Neutrophil (primary cell): ENCODE data around the gene MGMT.

Source experiments
- H3K27ac ChIP-seq: fragments of 200-600 bp; sonication (generic); 2 replicates; pipeline ENCODE4 v1.5.1; 2016; ENCODE audit warnings: mild to moderate bottlenecking, moderate library complexity
- H3K27me3 ChIP-seq: fragments of 200-600 bp; sonication (generic); 2 replicates; pipeline ENCODE4 v1.6.0; 2016; ENCODE audit warnings: mild to moderate bottlenecking
- H3K36me3 ChIP-seq: fragments of 200-600 bp; sonication (generic); 2 replicates; pipeline ENCODE4 v1.5.1; 2017
- H3K4me1 ChIP-seq, 2 experiments: fragments of 200-600 bp in 1 of 2; sonication (generic) in 1 of 2; 1 replicate in 1 of 2; 2 replicates in 1 of 2; pipeline versions ENCODE4 v1.5.1 to v1.6.1; 2013 to 2016; ENCODE audit warnings: low read depth in 1 of 2, low read length in 1 of 2, mild to moderate bottlenecking in 1 of 2, moderate library complexity in 1 of 2; ENCODE audit not compliant: control insufficient read depth in 1 of 2, insufficient read depth in 1 of 2
- H3K4me3 ChIP-seq, 2 experiments: fragments of 200-600 bp in 1 of 2; sonication (generic) in 1 of 2; 1 replicate in 1 of 2; 2 replicates in 1 of 2; pipeline ENCODE4 v1.5.1; 2013 to 2016; ENCODE audit warnings: low read depth in 1 of 2, low read length in 1 of 2, mild to moderate bottlenecking in 1 of 2, moderate library complexity in 1 of 2
- H3K9me3 ChIP-seq: fragments of 200-600 bp; sonication (generic); 2 replicates; pipeline ENCODE4 v1.5.1; 2016
- TF ChIP-seq, protein P1 (sequence below): fragments of 200-600 bp; sonication (generic); IDR thresholded peaks from 2 replicates; pipeline ENCODE4 v1.5.1; 2016; ENCODE audit warnings: antibody characterized with exemption

MGMT gene

DNA sequence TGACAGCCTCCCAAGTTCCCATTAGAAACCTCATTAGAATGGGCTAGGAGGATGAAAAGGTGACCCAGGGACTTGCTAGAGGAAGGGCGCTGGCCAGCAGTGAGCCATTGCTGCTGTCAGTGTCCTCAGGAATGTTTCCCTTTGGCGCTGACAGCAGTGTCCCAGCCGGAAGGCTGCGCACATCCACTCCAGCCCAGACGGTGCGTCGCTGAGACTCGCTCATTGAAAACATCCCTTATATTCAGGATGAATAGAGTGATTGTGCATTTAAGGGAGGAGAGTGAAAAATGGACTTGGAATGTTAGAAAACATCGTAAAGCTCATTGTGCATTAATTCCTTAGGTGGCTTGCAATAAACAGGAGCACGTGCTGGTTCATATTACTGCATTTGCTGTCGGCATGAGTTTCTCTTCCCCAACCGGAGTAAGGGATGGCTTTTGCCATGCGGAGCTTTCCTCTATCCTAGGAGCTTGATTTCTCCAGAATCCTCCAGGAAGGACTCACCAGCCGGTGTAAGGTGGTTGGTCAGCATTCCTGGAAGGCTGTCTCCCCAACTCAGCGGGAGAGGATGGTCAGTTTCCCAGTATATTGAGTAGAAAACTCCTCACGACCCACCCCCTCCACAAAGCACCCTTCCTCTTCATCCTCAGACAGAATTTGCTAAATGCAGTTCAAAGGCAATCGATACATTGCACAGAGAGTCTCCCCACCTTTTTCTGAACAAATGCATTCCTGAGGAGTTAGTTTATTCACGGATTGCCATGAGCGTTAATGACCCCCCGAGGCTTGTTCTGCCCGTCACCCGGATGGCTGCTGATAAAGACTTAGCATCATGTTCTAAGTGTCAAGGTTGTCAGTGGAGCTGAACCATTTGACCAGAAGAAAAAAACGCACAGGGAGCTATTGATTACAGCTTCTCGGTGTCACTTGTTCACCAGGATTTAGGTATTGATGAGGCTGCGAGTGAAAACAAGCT is 295.2 kb downstream of the MGMT start:
- Histone ChIP-seq H3K9me3 (no peaks in the 10 kb centered on the region), H3K4me1 (peaks cover 5 to 8% of the 10 kb centered on the region in 2 experiments), H3K4me3 (no peak overlapping the region), H3K27me3 (no peaks in the 10 kb centered on the region), H3K36me3 (no peaks in the 10 kb centered on the region), H3K27ac (no peak overlapping the region)
- TF ChIP-seq, protein P1, sequence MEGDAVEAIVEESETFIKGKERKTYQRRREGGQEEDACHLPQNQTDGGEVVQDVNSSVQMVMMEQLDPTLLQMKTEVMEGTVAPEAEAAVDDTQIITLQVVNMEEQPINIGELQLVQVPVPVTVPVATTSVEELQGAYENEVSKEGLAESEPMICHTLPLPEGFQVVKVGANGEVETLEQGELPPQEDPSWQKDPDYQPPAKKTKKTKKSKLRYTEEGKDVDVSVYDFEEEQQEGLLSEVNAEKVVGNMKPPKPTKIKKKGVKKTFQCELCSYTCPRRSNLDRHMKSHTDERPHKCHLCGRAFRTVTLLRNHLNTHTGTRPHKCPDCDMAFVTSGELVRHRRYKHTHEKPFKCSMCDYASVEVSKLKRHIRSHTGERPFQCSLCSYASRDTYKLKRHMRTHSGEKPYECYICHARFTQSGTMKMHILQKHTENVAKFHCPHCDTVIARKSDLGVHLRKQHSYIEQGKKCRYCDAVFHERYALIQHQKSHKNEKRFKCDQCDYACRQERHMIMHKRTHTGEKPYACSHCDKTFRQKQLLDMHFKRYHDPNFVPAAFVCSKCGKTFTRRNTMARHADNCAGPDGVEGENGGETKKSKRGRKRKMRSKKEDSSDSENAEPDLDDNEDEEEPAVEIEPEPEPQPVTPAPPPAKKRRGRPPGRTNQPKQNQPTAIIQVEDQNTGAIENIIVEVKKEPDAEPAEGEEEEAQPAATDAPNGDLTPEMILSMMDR, result no peak

DNA sequence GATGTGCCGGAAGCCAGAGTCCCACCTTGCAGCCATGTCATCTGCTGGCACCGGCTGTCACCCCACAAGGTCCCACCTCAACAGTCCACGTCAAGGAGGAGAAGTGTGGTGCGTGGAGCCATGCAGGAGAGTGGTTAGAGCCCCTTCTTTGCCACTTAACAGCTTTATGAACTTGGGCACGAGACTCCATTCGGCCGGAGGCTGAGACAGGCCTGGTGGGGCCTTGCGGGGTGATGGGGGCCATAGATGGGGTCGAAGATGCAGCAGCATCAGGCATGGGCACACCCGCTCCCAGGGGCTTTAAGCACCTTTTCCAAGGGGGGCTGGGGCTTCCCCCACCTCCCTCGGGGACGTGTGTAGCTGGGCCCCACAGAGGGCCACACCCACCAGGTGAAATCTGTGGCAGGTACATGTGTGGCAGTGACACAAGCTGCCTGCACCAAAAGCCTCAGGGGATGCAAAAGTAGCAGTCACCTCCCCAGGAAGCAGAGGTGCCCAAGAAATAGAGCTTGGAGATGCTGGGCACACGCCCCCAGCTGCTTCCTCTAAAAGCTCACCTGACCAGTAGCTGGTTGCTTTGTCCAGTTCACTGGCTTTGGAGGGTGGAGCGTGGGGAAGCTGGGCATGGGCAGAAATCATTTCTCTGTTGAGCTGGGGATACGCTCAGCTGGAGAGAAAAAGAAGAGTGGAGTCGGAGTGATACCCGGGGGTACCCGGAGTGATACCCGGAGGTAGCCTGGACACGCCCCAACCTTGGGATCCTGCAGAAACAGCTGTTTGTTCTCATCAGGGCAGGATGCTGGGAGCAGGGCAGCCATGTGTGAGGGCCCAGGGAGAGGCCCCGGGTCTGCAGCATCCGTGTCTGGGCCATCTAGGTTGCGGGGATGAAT is 297.2 kb downstream of the MGMT start:
- Histone ChIP-seq H3K9me3 (no peaks in the 10 kb centered on the region), H3K27ac (no peak overlapping the region), H3K36me3 (no peaks in the 10 kb centered on the region), H3K27me3 (no peaks in the 10 kb centered on the region), H3K4me3 (no peak overlapping the region), H3K4me1 (peaks cover under 1 to 8% of the 10 kb centered on the region in 2 experiments)
- TF ChIP-seq, protein P1, result no peak

DNA sequence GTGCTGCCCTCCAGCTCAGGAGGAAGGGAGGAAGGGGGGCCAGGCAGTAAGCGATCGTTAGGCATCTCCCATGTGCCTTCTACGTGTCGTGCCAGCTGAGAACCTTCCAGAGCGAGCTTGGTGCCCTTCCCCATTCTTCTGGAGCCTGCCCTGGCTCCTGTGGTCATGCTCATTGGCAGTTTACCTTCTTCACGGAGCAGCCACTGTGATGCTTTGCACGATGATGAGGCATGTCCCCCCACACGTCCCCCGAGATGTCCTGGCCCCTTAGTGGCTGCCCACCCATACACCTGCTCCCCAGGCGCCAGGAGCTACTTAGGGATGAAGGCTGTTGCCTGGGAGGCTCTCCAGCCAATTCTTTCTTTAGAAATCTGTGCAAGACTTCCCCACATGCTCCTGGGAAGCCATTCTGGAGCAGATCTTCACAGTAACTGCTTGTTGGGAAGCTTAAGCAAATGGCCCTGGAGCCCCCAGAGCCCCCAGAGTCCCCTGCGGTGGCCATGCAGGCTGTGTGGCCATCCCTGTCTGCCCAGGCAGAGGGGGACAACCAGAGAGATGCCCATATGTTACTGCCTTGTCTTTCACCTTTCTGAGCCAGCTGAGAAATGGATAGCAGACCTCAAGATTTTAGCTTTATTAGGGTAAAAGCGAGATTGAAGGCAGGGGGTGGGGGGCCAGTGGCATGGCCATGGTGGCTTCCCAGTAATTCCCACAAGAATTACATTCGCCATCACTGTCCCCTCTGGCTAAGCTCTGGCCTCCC is 298.0 kb downstream of the MGMT start:
- Histone ChIP-seq H3K4me1 (peaks cover 9 to 16% of the 10 kb centered on the region in 2 experiments), H3K4me3 (no peak overlapping the region), H3K27ac (no peak overlapping the region), H3K36me3 (no peaks in the 10 kb centered on the region), H3K27me3 (no peaks in the 10 kb centered on the region), H3K9me3 (no peaks in the 10 kb centered on the region)
- TF ChIP-seq, protein P1, result no peak

DNA sequence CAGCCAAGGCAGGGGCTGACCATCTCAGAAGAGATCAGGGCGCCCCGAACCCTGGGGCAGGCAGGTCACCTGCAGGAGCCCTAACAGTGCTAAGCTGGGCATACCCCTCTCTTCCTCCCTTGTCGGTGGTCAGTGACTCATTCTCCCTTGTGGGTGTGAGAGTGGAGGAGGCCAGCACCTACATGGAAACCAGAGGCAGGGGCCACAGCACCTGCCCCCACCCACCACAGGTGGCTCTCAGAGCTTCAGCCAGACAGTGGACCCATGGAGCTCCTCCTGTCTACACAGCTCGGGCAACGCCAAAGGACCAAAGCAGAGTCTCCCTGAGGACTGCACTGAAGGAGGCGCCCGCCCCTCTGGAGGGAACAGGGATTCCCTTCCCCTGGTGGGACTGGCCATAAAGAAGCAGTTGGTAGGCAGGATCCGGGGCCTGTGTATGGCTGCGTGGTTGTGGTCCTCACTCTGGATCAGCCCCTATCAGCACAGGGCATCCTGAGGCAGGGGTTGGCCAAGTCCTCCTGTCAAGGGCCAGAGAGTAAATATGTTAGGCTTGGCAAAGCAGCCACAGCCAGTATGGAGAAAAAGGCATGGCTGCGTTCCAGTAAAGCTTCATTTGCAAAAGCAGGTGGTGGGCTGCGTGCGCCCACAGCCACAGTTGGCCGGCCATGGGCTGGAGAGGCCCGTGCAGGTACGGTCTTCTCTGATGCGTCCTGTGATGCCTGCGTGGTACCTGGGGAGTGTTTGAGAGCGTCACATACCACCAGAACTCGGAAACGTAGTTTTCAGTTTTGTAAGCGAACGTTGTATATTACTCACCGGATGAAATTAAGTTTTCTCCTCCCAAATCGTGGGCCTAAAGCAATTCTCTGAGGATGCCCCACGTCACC is 298.9 kb downstream of the MGMT start:
- H3K27ac ChIP-seq, result no peak overlapping the region
- peaks cover 14 to 24% of the 10 kb centered on the region in 2 experiments for H3K4me1 ChIP-seq
- H3K36me3 ChIP-seq, result no peaks in the 10 kb centered on the region
- no peak overlapping the region for H3K4me3 ChIP-seq
- H3K27me3 ChIP-seq, result no peaks in the 10 kb centered on the region
- TF ChIP-seq, protein P1, result no peak
- no peaks in the 10 kb centered on the region for H3K9me3 ChIP-seq
